ENCODE data around the gene HPCAL1.

HPCAL1 gene

DNA sequence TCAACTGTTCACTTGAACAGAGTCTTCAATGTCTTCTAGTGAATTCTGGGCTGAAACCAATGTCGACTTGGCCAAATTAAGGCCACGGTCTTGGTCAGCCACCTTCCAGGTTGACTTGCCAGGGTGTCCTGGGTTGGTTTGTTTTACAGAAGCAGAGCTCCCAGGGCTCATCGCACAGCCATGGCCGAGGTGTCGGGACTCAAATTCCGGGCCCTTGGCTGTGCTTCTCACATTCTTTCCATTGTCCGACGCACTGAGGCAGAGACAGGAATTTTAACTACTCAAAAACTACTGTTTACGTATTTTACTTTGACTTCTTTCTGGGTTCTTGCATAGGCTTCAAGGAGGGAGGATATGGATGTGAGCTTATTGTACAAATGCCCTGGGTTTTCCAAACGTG is 51.7 kb downstream of the HPCAL1 start:
- DNase-seq (ENCODE audit: low read depth, low spot score) = no peak

- DNase-seq (ENCODE audit: low read depth, low spot score) = no peak
These were observed 53.1 kb downstream of the HPCAL1 start for GRCh38 chr2:10355471-10356438.

GRCh38 chr2:10356439-10356811 is 53.7 kb downstream of the HPCAL1 start:
- DNase-seq (ENCODE audit: low read depth, low spot score) = no peak

- DNase-seq (ENCODE audit: low read depth, low spot score) = no peak
These were observed 54.8 kb downstream of the HPCAL1 start for GRCh38 chr2:10357193-10358169.

GRCh38 chr2:10359246-10359645 is 56.5 kb downstream of the HPCAL1 start:
- no peak for DNase-seq (ENCODE audit: low read depth, low spot score)

DNA sequence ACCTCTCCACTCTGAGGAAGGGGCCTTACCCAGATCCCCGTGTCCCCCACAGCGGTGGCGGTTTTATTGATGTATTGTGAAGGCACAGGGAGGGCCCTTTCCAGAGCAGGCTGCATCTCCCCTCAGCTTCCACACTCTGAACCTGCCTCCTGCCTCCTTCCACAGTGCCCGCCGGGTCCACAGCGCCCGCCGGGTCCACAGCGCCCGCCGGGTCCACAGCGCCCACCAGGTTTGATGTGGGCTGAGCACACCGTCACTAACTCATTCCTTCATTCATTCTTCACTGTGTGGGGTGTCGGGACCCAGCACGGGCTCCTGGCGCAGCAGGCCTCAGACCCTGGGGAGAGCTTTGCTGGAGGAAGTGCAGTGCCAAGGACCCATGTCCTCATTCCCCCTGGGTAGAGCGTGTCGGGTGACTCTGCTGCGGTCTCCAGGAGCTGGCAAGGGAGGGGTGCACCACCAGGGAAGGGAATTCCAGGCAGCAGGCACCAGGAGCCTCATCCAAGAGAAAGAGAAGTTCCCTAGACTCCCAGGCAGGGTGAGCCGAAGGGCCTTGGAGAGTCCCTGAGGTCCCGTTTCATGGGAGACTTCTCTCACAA is 57.1 kb downstream of the HPCAL1 start:
- DNase-seq (ENCODE audit: low read depth, low spot score) = no peak

DNA sequence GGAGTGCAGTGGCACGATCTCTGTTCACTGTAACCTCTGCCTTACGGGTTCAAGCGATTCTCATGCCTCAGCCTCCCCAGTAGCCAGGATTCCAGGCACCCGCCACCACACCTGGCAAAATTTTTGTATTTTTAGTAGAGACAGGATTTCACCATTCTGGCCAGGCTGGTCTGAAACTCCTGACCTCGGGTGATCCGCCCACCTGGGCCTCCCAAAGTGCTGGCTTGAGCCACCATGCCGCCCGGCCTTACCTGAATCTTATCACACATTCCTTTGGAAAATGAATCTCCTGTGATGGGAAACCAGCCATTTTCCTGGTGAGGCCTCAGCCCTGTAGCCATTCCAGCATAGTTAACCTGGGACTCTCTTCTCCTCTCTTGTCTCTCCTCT is 57.8 kb downstream of the HPCAL1 start:
- DNase-seq (ENCODE audit: low read depth, low spot score) = no peak

DNA sequence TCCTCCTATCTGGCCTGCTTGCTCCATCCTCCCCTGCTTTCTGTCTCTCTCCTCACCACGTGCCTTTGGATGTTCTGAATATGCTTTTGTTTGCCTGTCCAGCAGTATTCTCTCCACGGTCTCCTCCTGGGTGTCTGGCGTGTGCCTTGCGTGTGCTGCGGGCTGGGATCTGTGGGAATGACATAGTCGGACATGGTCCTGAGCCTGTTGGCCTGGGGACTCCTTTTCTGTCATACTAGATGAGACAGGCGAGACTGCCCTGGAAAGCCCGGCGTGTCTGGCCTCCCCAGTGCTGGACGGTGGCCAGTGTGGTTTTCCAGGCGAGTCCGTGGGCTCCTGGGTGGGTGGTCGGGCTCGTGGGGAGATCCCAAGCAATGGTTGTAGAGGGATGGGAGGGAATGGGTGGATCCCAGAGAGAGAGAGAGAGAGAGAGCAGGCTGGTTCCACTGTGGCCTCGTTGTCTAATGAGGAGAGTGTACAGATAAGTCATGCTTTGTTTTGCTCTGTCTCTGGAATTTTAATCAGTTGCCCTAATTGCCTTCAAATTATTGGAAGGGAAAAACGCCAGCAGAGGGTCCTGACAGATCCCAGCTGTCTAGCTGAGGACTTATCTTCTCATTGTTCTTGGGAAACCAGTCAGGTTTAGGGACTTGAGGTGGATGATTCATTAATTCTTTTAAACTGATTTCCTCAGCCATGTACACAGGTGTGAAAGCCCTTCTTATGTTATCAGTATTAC is 58.3 kb downstream of the HPCAL1 start:
- DNase-seq (ENCODE audit: low read depth, low spot score) = no peak

DNA sequence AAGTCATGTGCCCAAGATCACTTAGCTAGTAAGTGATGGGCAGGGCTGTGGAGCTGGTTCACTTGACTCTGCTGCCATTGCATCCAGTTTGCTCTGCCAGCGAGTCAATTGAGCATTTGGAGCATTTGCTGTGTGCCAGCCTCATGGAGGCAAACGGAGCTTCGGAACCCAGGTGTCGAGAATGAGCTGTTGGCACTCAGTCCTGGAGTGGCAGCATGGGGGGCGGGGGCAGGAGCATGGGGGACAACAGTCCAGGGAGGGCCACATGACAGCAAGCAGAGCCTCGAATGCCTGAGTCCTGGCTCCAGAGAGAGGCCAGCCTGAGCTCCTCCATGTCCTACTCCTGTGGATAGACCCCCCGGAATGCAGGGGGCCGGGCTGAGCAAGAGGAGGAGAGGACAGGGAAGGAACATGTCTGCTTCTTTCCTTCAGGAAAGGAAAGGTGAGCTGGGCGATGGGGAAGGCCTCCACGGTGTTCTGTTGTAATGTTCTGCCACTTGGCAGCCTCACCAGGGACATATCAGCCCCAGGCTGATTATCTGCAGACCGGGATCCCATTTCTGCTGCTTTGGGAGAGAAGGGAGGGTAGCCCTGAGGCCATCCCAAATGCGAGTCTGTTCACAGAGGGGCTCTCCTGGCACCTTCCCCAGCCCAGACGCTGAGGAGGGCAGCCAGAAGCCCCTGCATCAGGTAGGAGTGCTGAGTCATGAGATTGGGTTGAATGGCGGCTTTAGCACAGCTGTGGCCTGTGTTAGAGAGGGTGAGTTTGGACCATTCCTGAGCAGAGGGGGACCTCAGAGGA is 59.6 kb downstream of the HPCAL1 start:
- no peak for DNase-seq (ENCODE audit: low read depth, low spot score)

DNA sequence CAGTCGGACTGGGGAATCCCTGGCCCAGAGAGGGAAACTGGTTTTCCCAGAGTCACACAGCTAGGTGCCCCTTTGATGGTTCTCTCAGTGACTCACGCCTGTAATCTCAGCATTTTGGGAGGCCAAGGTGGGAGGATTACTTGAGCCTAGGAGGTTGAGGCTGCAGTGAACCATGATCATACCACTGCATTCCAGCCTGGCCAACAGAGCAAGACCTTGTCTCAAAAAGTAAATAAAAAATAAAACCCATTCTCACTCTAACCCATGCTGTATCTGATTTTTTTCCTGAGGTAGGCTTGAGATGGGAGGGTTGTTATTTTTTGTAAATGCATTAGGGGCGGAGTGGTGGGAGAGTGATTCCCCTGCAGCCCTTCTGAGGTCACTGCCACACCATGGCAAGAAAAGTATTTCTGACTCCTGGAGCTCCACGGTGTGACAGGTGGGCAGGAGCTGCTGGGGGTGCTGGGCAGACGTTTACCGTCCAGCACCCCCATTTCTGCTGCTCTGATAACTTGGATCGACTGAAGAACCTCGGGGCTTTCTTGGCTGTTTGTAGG is 60.3 kb downstream of the HPCAL1 start:
- DNase-seq (ENCODE audit: low read depth, low spot score) = no peak

DNA sequence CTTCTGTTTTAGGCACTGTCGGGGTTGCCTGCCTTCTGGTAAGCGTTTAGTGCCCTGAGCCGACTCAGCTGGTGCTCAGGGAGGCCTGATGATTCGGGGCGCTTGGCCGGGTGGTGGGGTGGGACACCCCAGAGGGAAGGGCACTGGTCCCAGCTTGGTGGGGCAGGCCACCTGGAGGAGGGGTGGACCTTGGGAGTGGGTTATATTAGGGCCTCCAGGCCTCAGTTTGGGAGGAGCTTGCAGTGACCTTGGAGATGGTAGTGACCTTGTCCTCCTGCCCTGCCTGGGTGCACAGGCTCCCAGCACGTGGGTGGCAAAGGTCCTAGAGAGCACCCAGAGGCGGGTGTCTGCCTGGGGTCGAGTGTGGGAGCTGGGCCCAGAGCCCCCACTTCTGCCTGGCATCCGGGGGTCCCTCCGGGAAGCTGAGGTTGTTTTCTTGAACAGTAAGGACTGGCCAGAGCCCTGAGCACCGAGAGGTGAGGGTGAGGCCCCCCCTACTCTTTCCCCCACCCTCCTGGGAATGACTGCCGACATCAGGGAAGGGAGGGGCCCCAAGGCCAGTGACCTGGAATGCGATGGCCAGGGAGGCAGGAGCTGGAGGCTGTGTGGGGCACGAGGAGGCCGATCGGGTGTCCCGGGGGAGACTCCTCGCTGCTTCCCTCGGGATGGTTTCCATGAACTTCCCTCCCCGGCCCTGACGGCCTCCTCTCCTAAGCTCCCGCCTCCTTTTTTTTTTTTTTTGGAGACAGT is 61.3 kb downstream of the HPCAL1 start:
- no peak for DNase-seq (ENCODE audit: low read depth, low spot score)

DNA sequence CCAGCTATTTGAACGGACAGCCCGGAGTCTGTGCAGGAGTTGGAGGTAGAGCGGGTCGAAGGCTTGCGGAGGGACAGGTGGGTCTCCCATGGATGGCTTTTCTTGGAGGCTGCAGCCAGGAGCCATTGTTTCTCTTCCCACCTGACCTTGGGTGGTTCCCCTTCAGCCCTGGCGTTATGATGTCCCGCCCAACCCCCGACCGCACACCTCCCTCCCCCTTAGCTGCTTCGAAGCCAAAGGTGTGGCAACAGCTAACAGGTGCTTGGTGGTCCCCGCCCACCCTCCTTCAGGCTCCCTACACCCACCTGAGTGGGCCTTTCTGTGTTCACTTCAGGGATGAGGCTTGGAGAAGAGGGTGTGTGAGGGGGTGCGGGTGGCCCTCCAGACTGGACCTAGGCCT is 62.7 kb downstream of the HPCAL1 start:
- DNase-seq (ENCODE audit: low read depth, low spot score) = no peak

- no peak for DNase-seq (ENCODE audit: low read depth, low spot score)
These were observed 64.0 kb downstream of the HPCAL1 start for GRCh38 chr2:10366601-10367270.

DNA sequence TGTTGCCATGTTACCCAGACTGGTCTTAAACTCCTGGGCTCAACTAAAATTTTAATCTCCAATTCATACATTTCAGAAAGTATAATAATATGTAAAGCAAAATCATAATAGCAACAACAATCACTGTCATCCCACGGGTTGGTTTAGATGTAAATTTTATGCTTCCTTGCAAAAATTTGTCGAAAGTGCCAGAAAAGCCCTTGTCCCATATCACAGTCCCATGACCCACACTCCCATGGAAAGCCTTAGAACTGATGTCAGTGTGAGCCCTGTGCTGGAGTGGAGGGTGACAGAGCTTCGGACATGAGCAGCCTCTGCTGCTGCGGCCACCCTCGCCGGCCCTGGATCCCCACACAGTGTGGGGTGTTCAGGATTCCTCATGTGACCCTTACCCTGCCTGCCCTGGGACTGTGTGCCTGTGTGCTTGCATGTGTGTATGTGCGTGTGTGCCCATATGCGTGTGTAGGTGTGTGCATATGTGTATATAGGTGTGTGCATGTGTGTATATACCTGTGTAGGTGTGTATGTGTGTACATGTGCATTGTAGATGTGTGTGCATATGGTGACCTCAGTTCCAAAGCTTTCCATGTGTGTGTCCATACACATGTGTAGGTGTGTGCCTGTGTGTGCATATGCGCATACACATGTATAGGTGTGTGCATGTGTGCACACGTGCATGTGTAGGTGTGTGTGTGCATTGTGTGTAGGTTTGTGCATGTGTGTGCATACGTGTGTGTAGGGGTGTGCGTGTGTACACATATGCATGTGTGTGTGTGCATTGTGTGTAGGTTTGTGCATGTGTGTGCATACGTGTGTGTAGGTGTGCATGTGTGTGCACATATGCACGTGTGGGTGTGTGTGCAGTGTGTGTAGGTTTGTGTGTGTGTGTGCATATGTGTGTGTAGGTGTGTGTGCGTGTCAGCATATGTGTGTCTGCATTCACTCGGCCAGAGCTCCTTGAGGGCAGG is 65.1 kb downstream of the HPCAL1 start:
- DNase-seq (ENCODE audit: low read depth, low spot score) = no peak

GRCh38 chr2:10368491-10369231 is 66.0 kb downstream of the HPCAL1 start:
- no peak for DNase-seq (ENCODE audit: low read depth, low spot score)

GRCh38 chr2:10369269-10370255 is 66.9 kb downstream of the HPCAL1 start:
- no peak for DNase-seq (ENCODE audit: low read depth, low spot score)

All from activated naive CD8-positive, alpha-beta T cell treated with anti-CD3 and anti-CD28 coated beads, Interleukin-2, amount 50 U/mL, for 16 hours (primary cell).